ENCODE data around the gene SEC22A.

SEC22A gene

DNA sequence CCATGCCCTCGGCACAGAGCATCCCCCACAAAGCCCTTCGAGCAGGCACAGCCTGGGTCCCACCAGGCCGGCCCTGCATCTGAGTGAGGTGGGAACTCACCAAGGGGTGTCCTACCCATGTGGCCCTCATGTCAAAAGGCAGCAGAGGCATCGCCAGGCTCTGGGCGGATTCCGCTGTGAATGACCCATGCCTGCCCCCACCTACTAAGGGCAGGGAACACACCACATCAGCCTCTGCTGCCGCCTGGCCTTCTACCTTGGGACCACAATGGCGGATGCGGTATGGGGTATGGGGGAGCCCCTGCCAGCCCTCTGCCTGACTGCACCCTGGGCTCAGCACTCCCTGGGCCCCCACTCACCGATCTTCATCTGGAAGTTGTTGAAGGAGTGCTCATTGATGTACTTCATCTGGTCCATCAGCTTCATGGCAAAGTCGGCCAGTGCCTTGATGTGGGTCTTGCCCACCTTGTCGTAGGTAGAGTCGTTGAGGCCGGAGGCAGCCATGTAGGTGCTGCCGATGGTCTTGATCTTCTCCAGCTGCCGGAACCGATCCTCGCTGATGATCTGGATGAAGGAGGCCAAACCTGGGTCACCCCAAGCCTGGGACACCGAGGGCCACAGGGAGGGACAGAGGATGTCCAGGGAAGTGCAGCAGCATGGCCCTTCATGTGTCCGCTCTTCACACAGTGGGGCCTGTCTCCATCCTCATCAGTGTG, 87.8 kb downstream of the SEC22A start:
- DNase-seq (ENCODE audit: low read depth) = no peak
- H3K4me3 ChIP-seq (ENCODE audit: low read depth, low read length) = no peak overlapping the region
- no peak for TF ChIP-seq MYC (IDR thresholded peaks at IDR 0.05; ENCODE audit: low read depth, low read length)
- TF ChIP-seq CTCF (IDR thresholded peaks at IDR 0.05; ENCODE audit: low read depth, low read length) = no peak
- TF ChIP-seq, protein P1, sequence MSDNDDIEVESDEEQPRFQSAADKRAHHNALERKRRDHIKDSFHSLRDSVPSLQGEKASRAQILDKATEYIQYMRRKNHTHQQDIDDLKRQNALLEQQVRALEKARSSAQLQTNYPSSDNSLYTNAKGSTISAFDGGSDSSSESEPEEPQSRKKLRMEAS (IDR thresholded peaks at IDR 0.05; ENCODE audit: low read depth, low read length) = no peak

DNA sequence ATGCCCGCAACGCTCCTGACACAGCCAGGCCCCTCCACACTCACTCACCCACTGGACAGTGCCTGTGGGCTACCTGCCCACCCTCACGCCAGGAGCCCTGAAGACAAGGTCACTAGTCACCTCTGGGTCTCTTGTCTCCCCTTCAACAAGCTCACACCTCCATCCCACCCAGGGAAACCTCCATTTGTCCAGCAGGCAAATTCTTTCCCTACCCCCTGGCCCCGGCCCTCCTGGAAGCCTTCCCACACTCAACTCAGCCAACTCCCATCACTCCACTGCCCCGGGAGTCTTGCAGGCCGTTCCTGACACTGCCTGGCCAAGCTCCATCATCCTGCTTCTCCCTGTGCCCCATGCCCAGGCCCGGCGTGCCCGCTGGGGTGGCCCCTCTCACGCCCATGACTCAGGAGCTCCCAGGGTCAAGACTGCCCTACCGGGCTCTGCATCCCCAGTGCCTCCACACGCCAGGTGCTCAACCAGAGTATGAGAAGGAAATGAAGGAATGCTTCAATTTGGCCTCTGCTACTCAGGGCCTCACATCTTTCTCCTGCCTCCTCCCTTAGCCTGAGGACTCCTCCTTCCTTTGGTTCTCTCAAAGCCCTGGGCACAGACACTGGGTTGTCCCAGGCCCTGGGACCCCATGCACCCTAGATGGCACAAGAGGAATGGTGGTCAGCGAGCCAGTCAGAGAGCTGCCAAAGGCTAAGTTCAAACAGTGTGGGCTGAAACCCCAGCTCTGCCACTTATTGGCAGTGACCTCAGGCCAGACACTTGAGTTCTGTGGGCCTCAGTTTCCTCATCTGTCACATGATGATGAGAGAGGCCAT, 88.6 kb downstream of the SEC22A start:
- no peak overlapping the region for H3K4me3 ChIP-seq (ENCODE audit: low read depth, low read length)
- DNase-seq (ENCODE audit: low read depth) = no peak
- TF ChIP-seq CTCF (IDR thresholded peaks at IDR 0.05; ENCODE audit: low read depth, low read length) (no peak), POLR2A (IDR thresholded peaks at IDR 0.05; ENCODE audit: extremely low read depth, insufficient read length) (no peak), MYC (IDR thresholded peaks at IDR 0.05; ENCODE audit: low read depth, low read length) (no peak)
- TF ChIP-seq, protein P1 (IDR thresholded peaks at IDR 0.05; ENCODE audit: low read depth, low read length) = no peak

- no peak for TF ChIP-seq CTCF (IDR thresholded peaks at IDR 0.05; ENCODE audit: low read depth, low read length)
- TF ChIP-seq, protein P1 (IDR thresholded peaks at IDR 0.05; ENCODE audit: low read depth, low read length) = no peak
- no peak for TF ChIP-seq POLR2A (IDR thresholded peaks at IDR 0.05; ENCODE audit: extremely low read depth, insufficient read length)
- no peak for TF ChIP-seq MYC (IDR thresholded peaks at IDR 0.05; ENCODE audit: low read depth, low read length)
- no peak overlapping the region for H3K4me3 ChIP-seq (ENCODE audit: low read depth, low read length)
- DNase-seq (ENCODE audit: low read depth) = no peak
Observed at GRCh38 chr3:123290962-123291361, 89.2 kb downstream of the SEC22A start.

- TF ChIP-seq MYC (IDR thresholded peaks at IDR 0.05; ENCODE audit: low read depth, low read length) = no peak
- no peak for TF ChIP-seq POLR2A (IDR thresholded peaks at IDR 0.05; ENCODE audit: extremely low read depth, insufficient read length)
- TF ChIP-seq CTCF (IDR thresholded peaks at IDR 0.05; ENCODE audit: low read depth, low read length) = no peak
- TF ChIP-seq, protein P1 (IDR thresholded peaks at IDR 0.05; ENCODE audit: low read depth, low read length) = no peak
- DNase-seq (ENCODE audit: low read depth) = no peak
- H3K4me3 ChIP-seq (ENCODE audit: low read depth, low read length) = no peak overlapping the region
Observed at GRCh38 chr3:123291404-123291803, 89.7 kb downstream of the SEC22A start.

GRCh38 chr3:123292321-123293310, 90.9 kb downstream of the SEC22A start:
- DNase-seq (ENCODE audit: low read depth) = no peak
- no peak overlapping the region for H3K4me3 ChIP-seq (ENCODE audit: low read depth, low read length)
- TF ChIP-seq, protein P1 (IDR thresholded peaks at IDR 0.05; ENCODE audit: low read depth, low read length) = no peak
- no peak for TF ChIP-seq POLR2A (IDR thresholded peaks at IDR 0.05; ENCODE audit: extremely low read depth, insufficient read length)
- TF ChIP-seq CTCF (IDR thresholded peaks at IDR 0.05; ENCODE audit: low read depth, low read length) = no peak
- TF ChIP-seq MYC (IDR thresholded peaks at IDR 0.05; ENCODE audit: low read depth, low read length) = no peak
